ENCODE results near the gene SERTM1.

GRCh38 chr13:36628377-36629056 is 45.3 kb upstream of the SERTM1 start:
- TF ChIP-seq, protein P1, sequence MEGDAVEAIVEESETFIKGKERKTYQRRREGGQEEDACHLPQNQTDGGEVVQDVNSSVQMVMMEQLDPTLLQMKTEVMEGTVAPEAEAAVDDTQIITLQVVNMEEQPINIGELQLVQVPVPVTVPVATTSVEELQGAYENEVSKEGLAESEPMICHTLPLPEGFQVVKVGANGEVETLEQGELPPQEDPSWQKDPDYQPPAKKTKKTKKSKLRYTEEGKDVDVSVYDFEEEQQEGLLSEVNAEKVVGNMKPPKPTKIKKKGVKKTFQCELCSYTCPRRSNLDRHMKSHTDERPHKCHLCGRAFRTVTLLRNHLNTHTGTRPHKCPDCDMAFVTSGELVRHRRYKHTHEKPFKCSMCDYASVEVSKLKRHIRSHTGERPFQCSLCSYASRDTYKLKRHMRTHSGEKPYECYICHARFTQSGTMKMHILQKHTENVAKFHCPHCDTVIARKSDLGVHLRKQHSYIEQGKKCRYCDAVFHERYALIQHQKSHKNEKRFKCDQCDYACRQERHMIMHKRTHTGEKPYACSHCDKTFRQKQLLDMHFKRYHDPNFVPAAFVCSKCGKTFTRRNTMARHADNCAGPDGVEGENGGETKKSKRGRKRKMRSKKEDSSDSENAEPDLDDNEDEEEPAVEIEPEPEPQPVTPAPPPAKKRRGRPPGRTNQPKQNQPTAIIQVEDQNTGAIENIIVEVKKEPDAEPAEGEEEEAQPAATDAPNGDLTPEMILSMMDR (conservative IDR thresholded peaks at IDR 0.05 in 1 of 2, IDR thresholded peaks at IDR 0.05 in 1 of 2; ENCODE audit: low read depth in 1 of 2, low read length in 2 of 2), result no peak
- TF ChIP-seq EZH2 (IDR thresholded peaks at IDR 0.05; ENCODE audit: low read length, missing control alignments), result no peak

All from fibroblast of lung (primary cell).